A673 (cell line): Measurements from ENCODE around the gene GAD2.

ENCODE experiments used
- CTCF ChIP-seq: fragments of 300-800, 200-600 bp; sonication (generic); conservative IDR thresholded peaks from 2 replicates; pipeline ENCODE4 v1.5.1; 2017; ENCODE audit warnings: low read depth, mild to moderate bottlenecking, antibody characterized with exemption, low read length, moderate library complexity, mixed read lengths
- EZH2 ChIP-seq: fragments of 200-600 bp; sonication (generic); IDR thresholded peaks from 2 replicates; pipeline ENCODE4 v1.6.1; 2017; ENCODE audit warnings: borderline replicate concordance, low read depth, mild to moderate bottlenecking, mixed read lengths, antibody characterized with exemption, low read length; ENCODE audit not compliant: poor library complexity, severe bottlenecking

- TF ChIP-seq CTCF (no peak), EZH2 (no peak)
Measured at GRCh38 chr10:26199841-26200240, 16.7 kb upstream of the GAD2 start.
